HG03060 (cell line): Measurements from ENCODE around the gene PALLD.

Source experiments
- ATAC-seq: cut with Tn5 transposase; IDR thresholded peaks from one replicate; pipeline ENCODE4 v1.9.1; 2021; ENCODE audit warnings: low read depth, moderate number of reproducible peaks; ENCODE audit not compliant: unreplicated experiment

The PALLD gene

GRCh38 chr4:168522829-168523489 lies 26.1 kb downstream of the PALLD start:
- ATAC-seq = no peak

- ATAC-seq = no peak
Measured at GRCh38 chr4:168524006-168524405, 27.2 kb downstream of the PALLD start.

DNA sequence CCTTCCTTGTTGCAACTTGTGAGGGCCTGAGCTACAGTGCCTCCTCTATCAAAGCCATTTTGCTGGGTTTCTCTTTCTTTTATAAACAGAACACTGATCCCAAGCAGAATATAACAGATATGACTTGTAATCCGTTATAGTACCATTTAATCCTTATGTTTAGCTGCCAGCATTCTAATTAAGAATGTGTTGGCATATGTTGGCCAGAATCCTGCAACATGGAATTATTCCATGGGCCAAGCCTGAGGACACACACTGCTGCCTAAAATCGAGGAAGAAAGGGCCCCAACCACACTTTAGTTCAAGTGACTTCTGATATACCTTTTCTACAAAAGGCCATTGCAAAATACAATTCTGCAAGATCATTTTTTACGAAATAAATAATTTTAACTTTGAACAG lies 28.0 kb downstream of the PALLD start:
- ATAC-seq = no peak

DNA sequence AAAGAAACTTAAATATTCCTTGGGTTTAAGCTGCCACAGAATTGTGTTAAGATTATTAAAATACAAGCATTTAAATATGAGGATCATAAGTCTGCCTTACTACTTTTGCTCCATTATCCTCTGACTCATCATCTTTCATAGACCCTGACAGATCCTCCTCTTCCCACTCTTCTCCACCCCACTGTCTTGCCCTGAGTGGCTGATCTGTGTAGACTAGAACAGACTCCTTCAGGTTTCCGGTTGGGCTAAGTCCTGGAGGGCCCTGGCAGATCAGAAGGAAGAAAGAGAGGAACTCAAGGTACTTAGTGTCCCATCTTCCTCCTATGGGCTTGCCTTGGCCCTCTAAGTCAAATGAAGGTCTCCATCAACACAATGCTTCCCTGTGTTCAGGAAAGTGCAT lies 30.7 kb downstream of the PALLD start:
- no peak for ATAC-seq

DNA sequence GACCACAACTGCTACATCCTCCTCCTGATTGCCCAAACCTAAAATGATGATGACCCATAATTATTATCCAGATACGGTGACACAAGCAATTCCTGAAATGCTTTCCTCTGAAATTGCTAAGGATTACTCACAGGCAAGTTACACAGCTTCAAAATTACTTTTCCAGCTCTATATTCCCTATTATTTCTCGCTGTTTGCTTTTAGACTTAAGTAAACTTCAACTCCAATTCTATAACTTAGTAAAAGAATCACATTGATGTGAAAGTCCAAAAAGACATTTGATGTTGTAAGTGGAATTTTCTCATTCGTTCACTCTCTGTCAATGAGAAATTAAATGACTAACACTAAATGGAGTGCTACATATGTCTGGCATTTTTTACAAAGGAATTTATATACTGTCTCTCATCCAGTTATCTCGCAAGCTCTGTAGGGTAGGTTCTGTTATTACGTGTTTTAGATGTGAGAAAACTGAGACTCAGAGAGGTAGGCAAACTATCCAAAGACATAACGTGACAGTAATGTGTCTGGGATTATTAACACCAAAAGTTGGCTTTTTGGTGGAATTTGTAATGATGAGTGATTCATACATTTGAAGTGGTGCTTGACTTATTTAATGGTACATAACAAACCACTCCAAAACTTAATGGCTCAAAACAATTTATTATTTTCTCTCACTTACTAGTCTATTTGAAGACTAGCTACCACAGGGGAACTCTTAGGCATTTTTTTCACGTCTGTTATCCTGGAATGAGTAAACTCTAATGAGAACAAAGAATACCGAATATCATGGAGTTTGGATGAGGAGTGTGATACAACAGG lies 31.5 kb downstream of the PALLD start:
- no peak for ATAC-seq

DNA sequence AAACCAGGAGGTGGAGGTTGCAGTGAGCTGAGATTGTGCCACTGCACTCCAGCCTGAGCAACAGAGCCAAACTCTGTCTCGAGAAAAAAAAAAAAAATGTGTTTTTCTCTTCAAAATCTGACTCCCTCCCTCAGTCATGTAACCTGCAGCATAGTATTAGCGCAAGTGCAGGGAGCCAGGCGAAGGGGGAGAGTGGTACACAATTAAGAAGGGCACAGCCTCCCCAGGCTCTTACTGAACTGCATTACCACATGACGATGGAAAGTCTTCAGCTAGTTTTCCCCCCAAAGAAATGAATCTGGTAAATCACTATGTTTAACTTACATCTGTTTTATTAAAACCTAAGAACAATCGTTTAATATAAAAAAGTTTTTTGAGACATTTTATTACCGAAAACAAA lies 32.4 kb downstream of the PALLD start:
- no peak for ATAC-seq

DNA sequence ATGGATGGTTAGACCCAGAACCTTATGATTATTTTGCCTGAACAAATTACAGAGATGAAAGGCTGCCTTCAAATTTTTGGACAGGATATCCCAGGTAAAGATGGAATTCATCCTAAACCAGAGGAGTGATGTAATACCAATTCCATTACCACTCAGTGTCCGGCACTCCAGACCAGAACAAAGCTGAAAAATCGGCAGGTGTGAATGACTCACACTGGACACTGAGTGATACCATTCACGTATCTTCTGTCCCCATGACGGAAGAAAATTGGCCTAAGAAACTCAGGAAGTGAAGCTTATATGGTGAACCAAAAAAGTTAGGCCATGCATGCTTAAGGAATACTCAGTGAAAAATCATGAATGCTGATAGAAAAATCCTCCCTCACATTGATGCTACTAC lies 34.5 kb downstream of the PALLD start:
- ATAC-seq = no peak

- no peak for ATAC-seq
Measured at GRCh38 chr4:168534535-168534934, 37.7 kb downstream of the PALLD start.

GRCh38 chr4:168535689-168536088 lies 38.8 kb downstream of the PALLD start:
- no peak for ATAC-seq

GRCh38 chr4:168536448-168536847 lies 39.6 kb downstream of the PALLD start:
- ATAC-seq = no peak

- ATAC-seq = no peak
Measured at GRCh38 chr4:168537086-168537485, 40.2 kb downstream of the PALLD start.

DNA sequence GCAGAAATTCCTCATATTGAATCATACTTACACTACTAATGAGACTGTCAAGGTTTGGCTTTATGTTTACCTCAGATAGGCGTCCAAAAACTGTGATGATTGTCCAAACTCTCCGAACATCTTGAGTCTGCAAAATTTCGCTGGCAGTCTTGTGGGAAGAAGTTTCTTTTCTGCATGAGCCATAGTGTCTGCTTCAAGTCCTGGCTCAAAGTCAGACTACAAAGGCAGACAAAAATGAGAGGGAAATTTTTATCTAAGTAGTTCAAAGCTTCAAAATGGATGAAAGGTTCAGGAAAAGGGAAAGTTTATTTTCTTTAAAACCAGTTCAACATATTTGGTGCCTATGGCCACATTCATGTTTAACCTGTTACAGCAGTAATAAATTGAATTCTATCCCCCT lies 40.7 kb downstream of the PALLD start:
- ATAC-seq = no peak

DNA sequence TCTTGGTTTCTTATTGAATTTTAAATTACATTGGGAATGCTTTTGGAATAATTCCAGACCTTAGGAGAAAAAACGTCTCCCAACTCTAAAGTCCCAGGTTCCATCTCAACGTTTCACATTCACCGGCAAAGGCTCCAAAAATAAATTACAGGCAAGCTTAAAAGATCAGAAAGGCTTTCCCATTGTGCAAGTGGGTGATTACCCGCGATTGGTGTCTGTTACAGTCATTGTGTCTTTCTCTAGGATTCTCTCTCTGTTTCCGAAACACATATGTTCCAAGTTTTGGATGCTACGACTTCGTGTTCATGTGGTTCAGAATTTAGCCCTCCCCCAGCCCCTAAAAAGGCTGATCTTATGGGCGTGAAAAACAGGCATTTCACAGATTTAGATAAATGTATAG lies 41.8 kb downstream of the PALLD start:
- no peak for ATAC-seq

- ATAC-seq = no peak
Measured at GRCh38 chr4:168540086-168540485, 43.2 kb downstream of the PALLD start.

DNA sequence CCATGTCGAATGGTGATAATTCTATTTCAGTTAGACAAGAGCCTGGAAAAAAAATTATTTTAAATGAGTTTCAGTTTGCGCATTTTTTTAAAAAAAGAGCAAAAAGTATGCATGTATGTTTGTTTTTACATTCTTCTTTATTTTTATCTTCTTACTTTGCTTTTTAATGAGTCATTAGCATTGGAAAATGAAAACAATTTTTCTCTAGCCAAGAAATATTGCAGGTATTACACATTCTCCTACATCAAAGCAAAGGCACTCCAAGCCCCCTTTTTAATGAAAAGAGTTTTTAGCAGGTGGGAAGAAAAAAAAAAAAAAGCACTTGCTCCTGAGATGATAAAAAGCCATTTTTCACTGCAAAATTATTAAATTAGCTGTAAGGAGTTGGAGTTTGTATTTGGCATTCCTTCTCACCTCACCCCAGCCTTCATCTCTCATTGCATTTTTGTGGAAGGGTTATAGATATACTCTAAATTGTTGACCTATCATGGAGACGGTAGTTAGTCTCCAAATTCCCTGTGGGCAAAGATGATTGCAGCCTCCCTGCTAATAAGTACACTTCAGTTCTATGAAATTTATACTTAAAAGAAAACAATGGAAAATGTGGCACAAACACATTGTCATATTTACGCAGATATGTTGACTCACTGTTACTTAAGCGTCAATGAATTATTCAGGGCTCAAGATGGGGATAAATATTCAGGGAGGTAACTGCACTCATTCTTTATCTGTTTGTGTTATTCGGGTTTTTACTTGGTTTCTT lies 43.8 kb downstream of the PALLD start:
- no peak for ATAC-seq

- ATAC-seq = no peak
Measured at GRCh38 chr4:168541266-168541953, 44.6 kb downstream of the PALLD start.

DNA sequence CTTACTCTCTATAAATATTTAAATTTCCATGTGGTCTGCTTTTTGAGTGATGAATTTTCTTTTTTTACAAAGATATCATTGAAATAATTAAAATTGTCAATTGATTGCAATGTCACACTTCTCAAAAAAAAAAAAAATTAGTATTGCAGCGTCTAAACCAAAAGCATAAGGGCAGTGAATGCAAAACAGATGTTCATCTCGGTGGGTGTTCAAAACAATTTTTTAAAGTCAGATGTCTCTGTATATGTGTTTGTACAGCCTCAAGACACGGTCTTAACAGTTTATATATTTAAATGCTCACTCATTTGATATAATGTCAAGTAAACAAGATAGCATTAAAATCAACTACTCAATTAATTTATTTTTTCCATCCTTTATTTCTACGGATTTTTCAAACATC lies 52.3 kb downstream of the PALLD start:
- no peak for ATAC-seq

DNA sequence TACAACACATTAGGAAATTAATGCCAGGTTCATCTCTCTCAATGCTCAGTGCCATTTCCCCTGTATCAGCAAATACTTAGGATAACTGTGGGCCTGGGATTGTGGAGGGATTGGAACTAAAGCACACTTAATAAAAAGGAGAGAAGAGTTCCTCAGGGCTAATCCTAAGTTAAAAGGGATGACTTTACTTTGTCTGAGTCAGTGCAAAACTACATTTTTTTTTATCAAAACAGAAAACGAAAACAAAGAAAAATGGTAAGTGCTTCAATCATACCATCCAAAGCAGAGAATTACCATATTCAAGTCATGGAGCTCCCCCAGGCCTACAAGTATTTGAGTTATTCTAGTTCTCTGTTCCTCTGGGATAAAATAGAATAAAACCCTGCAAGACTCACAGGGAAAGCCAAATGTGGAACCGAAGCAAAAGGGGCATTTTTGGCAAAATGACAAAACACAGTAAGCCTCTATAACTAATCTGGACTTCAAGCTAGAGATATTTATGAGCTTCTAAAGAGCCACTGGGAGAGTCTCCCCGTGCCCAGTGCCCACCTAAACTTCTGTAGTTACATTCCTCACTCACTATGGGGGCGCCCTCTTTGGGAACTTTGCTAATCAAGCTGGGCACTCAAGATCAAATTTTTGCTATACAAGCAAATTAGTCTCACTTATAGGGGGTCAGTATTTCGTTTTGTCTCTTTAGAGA lies 53.4 kb downstream of the PALLD start:
- ATAC-seq = no peak

DNA sequence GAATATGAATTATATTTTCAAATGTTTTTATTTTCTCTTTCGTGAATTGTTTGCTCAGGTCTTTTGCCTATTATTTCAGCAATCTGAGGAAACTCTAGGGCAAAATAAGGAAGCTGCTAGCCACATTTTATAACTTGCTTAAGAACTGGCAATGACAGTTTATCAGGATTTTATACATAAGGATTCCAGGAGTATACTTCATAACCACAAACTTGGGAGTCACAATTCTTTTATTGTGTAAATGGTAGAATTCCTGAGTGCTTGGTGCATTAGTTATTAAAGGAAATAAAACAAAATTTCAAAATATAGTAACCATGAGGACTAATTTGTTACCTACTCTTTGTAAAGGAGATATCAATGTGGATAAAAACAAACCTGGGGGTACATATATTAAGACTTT lies 54.4 kb downstream of the PALLD start:
- ATAC-seq = no peak

GRCh38 chr4:168551945-168552695 lies 55.3 kb downstream of the PALLD start:
- ATAC-seq = no peak
